ENCODE data around the gene BPIFB6. TPM values are rescaled to one million over a fixed set of nuclear protein-coding genes. Genes with fewer than 3 reads are reported as not detected.
A peak's percentile ranks its signal among the peaks of the same experiment; 100 is the strongest.

BPIFB6 gene, protein sequence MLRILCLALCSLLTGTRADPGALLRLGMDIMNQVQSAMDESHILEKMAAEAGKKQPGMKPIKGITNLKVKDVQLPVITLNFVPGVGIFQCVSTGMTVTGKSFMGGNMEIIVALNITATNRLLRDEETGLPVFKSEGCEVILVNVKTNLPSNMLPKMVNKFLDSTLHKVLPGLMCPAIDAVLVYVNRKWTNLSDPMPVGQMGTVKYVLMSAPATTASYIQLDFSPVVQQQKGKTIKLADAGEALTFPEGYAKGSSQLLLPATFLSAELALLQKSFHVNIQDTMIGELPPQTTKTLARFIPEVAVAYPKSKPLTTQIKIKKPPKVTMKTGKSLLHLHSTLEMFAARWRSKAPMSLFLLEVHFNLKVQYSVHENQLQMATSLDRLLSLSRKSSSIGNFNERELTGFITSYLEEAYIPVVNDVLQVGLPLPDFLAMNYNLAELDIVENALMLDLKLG
- not detected for total RNA-seq
- not detected for polyA plus RNA-seq

- no peaks in the 10 kb centered on the region for H3K4me1 ChIP-seq (ENCODE audit: insufficient read depth, low read length)
- no peak for DNase-seq
- Mint-ChIP-seq H3K27me3 (peaks cover 0 to 4% of the 10 kb centered on the region in 2 donors), H3K9me3 (peaks cover 0 to 2% (median 2%) of the 10 kb centered on the region in 5 donors), H3K27ac (peak within 1 kb of the TSS in 3 of 8 donors; percentile 42 to 96 (median 51)), H3K36me3 (peaks cover 0 to 5% (median 1%) of the 10 kb centered on the region in 3 donors), H3K4me3 (no peak within 1 kb of the TSS), H3K4me1 (no peaks in the 10 kb centered on the region)
- no peak within 1 kb of the TSS for H3K27ac ChIP-seq (ENCODE audit: low read depth, low read length)
- ChIA-PET POLR2A (no interaction called here), CTCF (interaction anchor here (0.7 kb wide), 1 partner anchor 891 kb away, joined by 3 read pairs; no protein-coding TSS in a partner anchor)
- no peaks in the 10 kb centered on the region for H3K36me3 ChIP-seq (ENCODE audit: insufficient read depth, low read length)
- no peaks in the 10 kb centered on the region for H3K9me3 ChIP-seq (ENCODE audit: low read length)
- H3K27me3 ChIP-seq (ENCODE audit: insufficient read depth, low read length, poor library complexity, severe bottlenecking) = no peaks in the 10 kb centered on the region
- H3K4me3 ChIP-seq (ENCODE audit: low read length) = no peak within 1 kb of the TSS
These were observed at the start of gene BPIFB6 for GRCh38 chr20:33031531-33031930. TSS of gene BPIFB6 (plus strand) at chr20:33031648. CDS start at chr20:33031648, 0 bp downstream.

- H3K27me3 ChIP-seq (ENCODE audit: insufficient read depth, low read length, poor library complexity, severe bottlenecking) = no peaks in the 10 kb centered on the region
- POLR2A ChIA-PET = no interaction called here
- CTCF ChIA-PET = no interaction called here
These were observed 48.6 kb upstream of the BPIFB6 start for GRCh38 chr20:32982617-32983458.

GRCh38 chr20:32983459-32984112, 47.9 kb upstream of the BPIFB6 start:
- Histone ChIP-seq H3K27me3 (ENCODE audit: insufficient read depth, low read length, poor library complexity, severe bottlenecking) (no peaks in the 10 kb centered on the region), H3K27ac (ENCODE audit: low read depth, low read length) (no peak overlapping the region), H3K9me3 (ENCODE audit: low read length) (no peaks in the 10 kb centered on the region), H3K36me3 (ENCODE audit: insufficient read depth, low read length) (no peaks in the 10 kb centered on the region), H3K4me3 (ENCODE audit: low read length) (no peak overlapping the region), H3K4me1 (ENCODE audit: insufficient read depth, low read length) (no peaks in the 10 kb centered on the region)
- Mint-ChIP-seq H3K4me3 (no peak overlapping the region), H3K27me3 (no peaks in the 10 kb centered on the region), H3K4me1 (peaks cover 3 to 16% (median 4%) of the 10 kb centered on the region in 3 donors), H3K27ac (peak overlapping the region in 3 of 8 donors; percentile 54 to 75 (median 60)), H3K9me3 (no peaks in the 10 kb centered on the region), H3K36me3 (no peaks in the 10 kb centered on the region)
- no peak for DNase-seq
- CTCF ChIA-PET = no interaction called here
- POLR2A ChIA-PET = no interaction called here

More at GRCh38 chr20:32982617-32983458, 48.6 kb upstream of the BPIFB6 start:
- peaks cover under 1% of the 10 kb centered on the region for H3K4me1 ChIP-seq (ENCODE audit: insufficient read depth, low read length)
- H3K9me3 ChIP-seq (ENCODE audit: low read length) = no peaks in the 10 kb centered on the region
- H3K27me3 Mint-ChIP-seq = no peaks in the 10 kb centered on the region
- no peak overlapping the region for H3K4me3 Mint-ChIP-seq
- peak overlapping the region in 1 of 8 donors; percentile 60 for H3K27ac Mint-ChIP-seq
- H3K4me3 ChIP-seq (ENCODE audit: low read length) = no peak overlapping the region
- no peaks in the 10 kb centered on the region for H3K36me3 Mint-ChIP-seq
- DNase-seq = peak in 1 of 5 donors; percentile 41
- H3K27ac ChIP-seq (ENCODE audit: low read depth, low read length) = no peak overlapping the region
- H3K36me3 ChIP-seq (ENCODE audit: insufficient read depth, low read length) = no peaks in the 10 kb centered on the region
- H3K9me3 Mint-ChIP-seq = no peaks in the 10 kb centered on the region
- peaks cover 3 to 16% (median 4%) of the 10 kb centered on the region in 3 donors for H3K4me1 Mint-ChIP-seq

DNA sequence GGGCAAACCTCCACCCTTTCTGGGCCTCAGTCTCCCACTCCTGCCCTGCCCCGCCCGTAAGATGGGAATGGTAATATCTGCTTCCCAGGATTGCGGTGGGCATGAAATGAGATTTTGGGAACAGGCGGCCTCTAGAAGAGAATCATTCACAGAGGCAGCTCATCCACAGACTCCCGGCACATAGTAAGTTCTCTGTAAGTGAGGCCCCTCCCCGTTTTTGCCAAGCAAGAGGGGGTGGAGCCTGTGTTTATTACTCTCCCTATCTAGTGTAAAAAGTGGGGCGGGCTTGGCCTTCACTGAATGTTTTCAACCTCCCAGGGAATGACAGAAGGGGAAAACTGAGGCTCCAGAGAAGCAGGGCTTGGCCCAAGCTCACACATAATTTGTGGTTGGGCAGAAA, 47.3 kb upstream of the BPIFB6 start:
- POLR2A ChIA-PET = no interaction called here
- H3K27ac Mint-ChIP-seq = no peak overlapping the region

GRCh38 chr20:32984631-32985354, 46.7 kb upstream of the BPIFB6 start:
- DNase-seq = no peak
- Histone ChIP-seq H3K4me1 (ENCODE audit: insufficient read depth, low read length) (no peaks in the 10 kb centered on the region), H3K27me3 (ENCODE audit: insufficient read depth, low read length, poor library complexity, severe bottlenecking) (no peaks in the 10 kb centered on the region), H3K4me3 (ENCODE audit: low read length) (no peak overlapping the region), H3K36me3 (ENCODE audit: insufficient read depth, low read length) (no peaks in the 10 kb centered on the region), H3K27ac (ENCODE audit: low read depth, low read length) (no peak overlapping the region), H3K9me3 (ENCODE audit: low read length) (no peaks in the 10 kb centered on the region)
- Mint-ChIP-seq H3K4me1 (peaks cover 3 to 12% (median 4%) of the 10 kb centered on the region in 3 donors), H3K27ac (peak overlapping the region in 2 of 8 donors; percentile 47 to 54), H3K36me3 (no peaks in the 10 kb centered on the region), H3K27me3 (no peaks in the 10 kb centered on the region), H3K9me3 (no peaks in the 10 kb centered on the region), H3K4me3 (no peak overlapping the region)
- ChIA-PET POLR2A (no interaction called here), CTCF (no interaction called here)

More for the DNA sequence above, 47.3 kb upstream of the BPIFB6 start:
- peaks cover 3 to 16% (median 4%) of the 10 kb centered on the region in 3 donors for H3K4me1 Mint-ChIP-seq
- no peaks in the 10 kb centered on the region for H3K9me3 Mint-ChIP-seq
- CTCF ChIA-PET = no interaction called here
- Histone ChIP-seq H3K36me3 (ENCODE audit: insufficient read depth, low read length) (no peaks in the 10 kb centered on the region), H3K27ac (ENCODE audit: low read depth, low read length) (no peak overlapping the region), H3K9me3 (ENCODE audit: low read length) (no peaks in the 10 kb centered on the region), H3K4me3 (ENCODE audit: low read length) (no peak overlapping the region), H3K27me3 (ENCODE audit: insufficient read depth, low read length, poor library complexity, severe bottlenecking) (no peaks in the 10 kb centered on the region), H3K4me1 (ENCODE audit: insufficient read depth, low read length) (no peaks in the 10 kb centered on the region)
- no peaks in the 10 kb centered on the region for H3K36me3 Mint-ChIP-seq
- DNase-seq = no peak
- H3K4me3 Mint-ChIP-seq = no peak overlapping the region
- no peaks in the 10 kb centered on the region for H3K27me3 Mint-ChIP-seq

- Mint-ChIP-seq H3K9me3 (no peaks in the 10 kb centered on the region), H3K36me3 (no peaks in the 10 kb centered on the region)
These were observed 45.9 kb upstream of the BPIFB6 start for GRCh38 chr20:32985596-32985995.

GRCh38 chr20:32986331-32986966, 45.0 kb upstream of the BPIFB6 start:
- Mint-ChIP-seq H3K9me3 (no peaks in the 10 kb centered on the region), H3K36me3 (peaks cover 0 to 3% (median 0%) of the 10 kb centered on the region in 3 donors), H3K27me3 (no peaks in the 10 kb centered on the region), H3K27ac (peak overlapping the region in 4 of 8 donors; percentile 6 to 57 (median 43)), H3K4me1 (peaks cover 7 to 13% (median 9%) of the 10 kb centered on the region in 3 donors), H3K4me3 (no peak overlapping the region)
- no peak overlapping the region for H3K27ac ChIP-seq (ENCODE audit: low read depth, low read length)
- no peaks in the 10 kb centered on the region for H3K27me3 ChIP-seq (ENCODE audit: insufficient read depth, low read length, poor library complexity, severe bottlenecking)
- no peak for DNase-seq
- no peaks in the 10 kb centered on the region for H3K36me3 ChIP-seq (ENCODE audit: insufficient read depth, low read length)
- POLR2A ChIA-PET = no interaction called here
- no peak overlapping the region for H3K4me3 ChIP-seq (ENCODE audit: low read length)
- CTCF ChIA-PET = interaction anchor here (0.7 to 0.9 kb wide), 2 partner anchors 12 to 13 kb away, joined by 3 read pairs; no protein-coding TSS in a partner anchor
- H3K9me3 ChIP-seq (ENCODE audit: low read length) = no peaks in the 10 kb centered on the region
- H3K4me1 ChIP-seq (ENCODE audit: insufficient read depth, low read length) = peaks cover 10% of the 10 kb centered on the region

More at GRCh38 chr20:32985596-32985995, 45.9 kb upstream of the BPIFB6 start:
- H3K9me3 ChIP-seq (ENCODE audit: low read length) = no peaks in the 10 kb centered on the region
- no peaks in the 10 kb centered on the region for H3K27me3 ChIP-seq (ENCODE audit: insufficient read depth, low read length, poor library complexity, severe bottlenecking)
- CTCF ChIA-PET = no interaction called here
- Mint-ChIP-seq H3K4me1 (peaks cover 3 to 11% (median 4%) of the 10 kb centered on the region in 3 donors), H3K27ac (peak overlapping the region in 1 of 8 donors; percentile 14), H3K27me3 (no peaks in the 10 kb centered on the region), H3K4me3 (no peak overlapping the region)
- no peak for DNase-seq
- peaks cover 1% of the 10 kb centered on the region for H3K4me1 ChIP-seq (ENCODE audit: insufficient read depth, low read length)
- POLR2A ChIA-PET = no interaction called here
- H3K4me3 ChIP-seq (ENCODE audit: low read length) = no peak overlapping the region
- H3K27ac ChIP-seq (ENCODE audit: low read depth, low read length) = no peak overlapping the region
- no peaks in the 10 kb centered on the region for H3K36me3 ChIP-seq (ENCODE audit: insufficient read depth, low read length)
